ENCODE results near the gene PYGM.
A peak's percentile ranks its signal among the peaks of the same experiment; 100 is the strongest.

PYGM gene

DNA sequence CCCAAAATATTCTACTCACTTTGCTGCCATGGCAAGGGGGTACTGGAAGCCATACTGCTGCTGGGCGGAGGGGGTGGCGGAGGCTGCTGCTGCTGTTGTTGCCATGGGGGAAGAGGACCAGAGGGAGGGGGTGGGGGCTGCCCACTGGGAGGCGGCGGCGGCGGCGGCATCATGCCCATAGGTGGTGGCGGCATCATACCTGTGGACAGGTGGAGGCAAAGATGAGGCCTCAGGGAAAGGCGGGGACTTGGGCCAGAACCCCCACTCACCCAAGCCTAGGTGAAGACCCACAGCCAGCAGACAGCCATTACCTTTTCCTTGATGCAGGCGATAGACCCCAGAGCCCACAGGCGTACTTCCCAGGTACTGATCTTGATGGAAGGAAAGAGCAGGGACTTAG lies 7.1 kb upstream of the PYGM start:
- no peak for DNase-seq

DNA sequence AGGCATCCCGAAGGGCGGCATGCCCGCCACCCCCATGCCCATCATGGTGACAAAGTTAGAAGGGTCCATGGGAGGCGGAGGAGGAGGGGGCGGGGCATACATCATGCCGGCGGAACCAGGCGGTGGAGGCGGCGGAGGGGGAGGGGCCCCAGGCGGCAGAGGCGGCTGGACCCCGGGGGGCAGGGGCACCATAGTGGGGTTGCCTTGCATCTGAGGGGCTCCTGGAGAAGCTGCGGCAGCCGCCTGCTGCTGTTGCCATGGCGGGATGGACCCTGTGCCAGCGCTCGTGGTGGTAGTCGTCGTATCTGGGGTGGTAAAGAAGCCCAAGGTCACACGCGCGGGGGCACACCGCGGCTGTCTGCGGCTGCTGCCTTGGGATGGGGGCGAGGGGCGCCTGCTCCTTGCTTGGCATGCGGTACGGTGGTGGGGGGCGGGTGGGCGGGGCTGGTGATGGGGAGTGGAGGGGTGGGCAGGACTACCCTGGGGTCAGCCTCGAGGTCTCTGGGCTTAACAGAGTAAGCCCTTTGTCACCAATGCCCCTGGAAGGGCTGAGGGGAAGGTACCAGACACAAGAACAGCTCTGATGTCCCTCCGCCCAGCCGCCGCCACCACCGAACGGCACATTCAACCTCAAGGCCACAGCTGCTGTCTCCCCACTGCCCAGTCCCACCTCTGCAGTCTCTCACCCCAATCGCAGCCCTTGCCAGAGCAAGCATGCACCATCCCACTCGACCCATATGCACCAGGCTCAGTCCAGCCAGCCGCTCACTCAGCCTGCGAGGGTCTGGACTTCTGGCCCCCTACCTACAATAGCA lies 6.3 kb upstream of the PYGM start:
- no peak for DNase-seq

DNA sequence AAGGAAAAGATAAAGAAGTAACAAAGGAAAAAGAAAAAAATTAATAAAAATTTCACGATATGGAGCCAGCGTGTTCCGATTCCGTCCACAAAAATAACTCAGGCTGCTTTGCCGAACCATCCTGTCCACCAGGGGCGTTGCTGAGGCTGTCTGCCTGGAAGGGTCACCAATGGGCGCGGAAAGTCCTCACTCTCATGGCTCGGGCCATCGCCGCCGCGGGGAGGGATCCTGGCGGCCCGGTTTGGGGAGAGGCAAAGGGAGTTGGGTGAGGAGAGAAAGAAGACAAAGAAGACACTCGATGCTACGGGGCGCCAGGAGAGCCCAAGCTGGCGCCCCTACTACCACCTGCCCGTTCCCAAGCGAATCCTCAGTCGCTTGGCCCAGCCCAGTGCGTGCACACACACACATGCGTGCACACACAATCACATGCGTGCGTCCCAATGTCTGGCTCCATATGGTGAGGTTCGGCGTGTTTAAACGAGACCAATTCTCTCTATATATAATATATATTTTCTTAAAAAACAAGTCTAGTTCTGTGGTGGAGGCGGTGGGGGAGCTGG lies 5.6 kb upstream of the PYGM start:
- DNase-seq, result no peak

DNA sequence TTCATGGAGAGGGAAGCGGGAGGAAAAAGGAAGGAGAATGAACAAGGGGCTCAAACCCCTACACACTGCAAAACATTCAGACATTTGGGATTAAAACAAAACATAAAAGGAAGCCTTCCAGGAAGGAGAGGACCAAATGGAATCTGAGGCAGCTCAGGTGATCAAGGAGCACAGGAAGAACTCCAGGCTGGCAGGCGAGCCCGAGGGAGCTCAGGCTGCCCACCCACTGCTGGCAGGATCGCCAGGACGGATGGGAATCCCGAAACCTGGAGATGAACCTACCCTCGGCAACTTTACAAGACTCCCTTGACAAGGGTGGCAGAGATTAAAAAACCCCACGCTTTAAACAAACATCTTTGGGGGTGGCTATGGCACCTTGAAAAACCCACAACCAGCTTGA lies 5.0 kb upstream of the PYGM start:
- no peak for DNase-seq

DNA sequence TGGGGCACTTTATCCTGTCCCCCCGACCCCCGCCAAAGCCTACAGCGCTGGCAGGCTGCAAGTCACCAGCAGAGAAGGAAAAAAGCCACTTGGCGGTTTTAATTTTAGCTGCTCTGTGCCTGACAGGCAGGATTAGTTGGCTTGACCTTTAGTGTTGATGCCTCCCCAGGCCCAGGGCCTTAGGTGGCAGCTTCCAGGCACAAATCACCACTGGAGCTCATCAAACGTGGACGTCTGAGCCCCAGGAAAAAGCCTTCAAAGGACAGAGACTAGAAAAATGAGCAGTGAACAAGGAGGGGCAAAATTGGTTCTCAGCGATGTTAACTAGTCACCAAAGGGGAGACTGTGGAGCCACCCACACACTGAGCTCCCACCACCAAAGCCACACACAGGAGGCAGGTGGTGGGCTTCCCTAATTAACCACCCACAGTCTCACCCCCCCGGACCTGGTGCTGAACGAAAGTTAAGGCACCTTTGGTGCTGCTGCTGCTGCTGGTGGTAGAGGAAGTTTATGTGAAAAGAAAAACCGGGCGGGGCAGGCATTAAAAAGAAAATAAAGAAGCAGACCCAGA lies 4.4 kb upstream of the PYGM start:
- no peak for DNase-seq

DNA sequence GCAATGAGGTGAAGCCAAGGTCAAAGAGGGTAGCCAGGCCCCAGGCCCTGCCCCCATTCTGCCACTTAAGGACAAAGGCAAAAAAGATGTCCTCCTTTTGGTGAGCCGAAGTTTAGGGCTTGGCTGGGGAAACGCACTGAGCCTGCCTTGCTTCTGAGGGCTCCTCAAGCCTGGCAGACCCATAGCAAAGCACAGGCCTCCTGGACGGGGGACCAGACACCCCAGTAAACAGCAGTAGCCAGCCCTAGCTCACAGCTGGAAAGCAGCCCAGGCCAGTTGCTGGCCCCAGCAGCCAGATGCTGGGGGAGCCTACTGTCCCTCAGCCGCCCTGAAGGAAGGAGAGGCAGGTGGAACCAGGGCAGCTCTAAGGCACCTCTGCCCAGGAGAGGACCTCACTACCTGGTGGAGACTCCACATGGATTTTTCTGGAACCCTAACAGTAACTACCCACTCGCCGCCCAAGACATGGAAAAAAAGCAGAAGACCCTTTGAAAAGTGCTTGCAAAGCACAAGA lies 3.8 kb upstream of the PYGM start:
- DNase-seq, result no peak

DNA sequence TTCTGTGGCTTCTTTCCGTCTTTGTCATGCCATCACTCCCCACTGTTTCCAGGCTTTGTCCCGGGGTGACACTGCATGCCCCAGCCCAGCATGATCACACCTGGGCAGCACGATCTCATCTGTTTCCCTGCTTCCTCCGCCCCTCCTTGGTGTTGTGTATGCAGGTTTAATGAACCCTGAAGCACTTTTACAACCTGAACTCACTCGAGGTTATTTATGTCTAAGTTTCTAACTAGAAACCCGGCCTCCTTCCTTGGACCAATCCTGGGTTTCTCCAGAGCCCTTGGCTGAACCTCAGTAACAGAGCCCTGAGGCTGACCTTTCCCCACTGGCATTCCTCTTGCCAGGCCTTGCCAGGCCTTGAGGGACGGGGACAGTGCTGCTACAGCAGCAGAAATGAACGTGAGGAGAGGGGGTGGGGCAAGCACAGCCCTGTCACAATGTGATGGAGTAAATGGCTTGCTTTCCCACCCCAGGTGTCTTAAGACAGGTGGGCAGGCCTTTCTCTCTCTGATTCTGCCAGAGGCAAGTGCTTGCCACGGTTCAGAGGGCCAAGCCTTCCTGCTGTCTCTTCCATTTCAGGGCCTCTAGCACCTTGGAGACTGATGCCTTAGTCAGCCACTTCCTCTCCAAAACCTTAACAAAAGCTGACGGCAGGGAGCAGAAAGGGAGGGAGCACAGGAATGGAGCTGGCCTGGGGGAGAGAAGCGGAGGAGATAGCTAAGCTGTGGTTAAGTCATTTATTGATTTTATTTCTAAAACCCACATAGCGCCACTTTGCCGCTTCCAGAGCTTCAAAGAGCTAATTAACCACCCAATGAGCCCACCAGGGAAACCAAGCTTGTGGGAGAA lies 3.1 kb upstream of the PYGM start:
- peak in 1 of 2 experiments; percentile 30 for DNase-seq

DNA sequence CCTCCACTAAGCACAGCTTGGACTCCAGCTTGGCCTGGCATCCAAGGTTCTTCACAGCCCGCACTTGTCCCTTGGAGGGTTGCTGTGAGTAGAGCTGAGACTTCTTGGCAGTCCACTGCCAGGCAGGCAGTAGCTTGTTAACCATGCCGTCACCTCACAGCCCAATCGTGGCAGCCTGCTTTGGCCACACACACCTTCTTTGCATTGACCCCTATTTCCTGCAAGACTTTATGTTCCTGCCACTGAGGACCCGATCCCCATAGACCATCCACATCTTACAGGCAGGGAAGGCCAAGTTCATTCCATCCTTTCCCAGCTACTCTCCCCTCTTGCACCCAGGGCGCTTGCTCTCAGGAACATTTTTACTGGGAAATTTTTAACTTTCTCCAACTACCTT lies 2.5 kb upstream of the PYGM start:
- no peak for DNase-seq

DNA sequence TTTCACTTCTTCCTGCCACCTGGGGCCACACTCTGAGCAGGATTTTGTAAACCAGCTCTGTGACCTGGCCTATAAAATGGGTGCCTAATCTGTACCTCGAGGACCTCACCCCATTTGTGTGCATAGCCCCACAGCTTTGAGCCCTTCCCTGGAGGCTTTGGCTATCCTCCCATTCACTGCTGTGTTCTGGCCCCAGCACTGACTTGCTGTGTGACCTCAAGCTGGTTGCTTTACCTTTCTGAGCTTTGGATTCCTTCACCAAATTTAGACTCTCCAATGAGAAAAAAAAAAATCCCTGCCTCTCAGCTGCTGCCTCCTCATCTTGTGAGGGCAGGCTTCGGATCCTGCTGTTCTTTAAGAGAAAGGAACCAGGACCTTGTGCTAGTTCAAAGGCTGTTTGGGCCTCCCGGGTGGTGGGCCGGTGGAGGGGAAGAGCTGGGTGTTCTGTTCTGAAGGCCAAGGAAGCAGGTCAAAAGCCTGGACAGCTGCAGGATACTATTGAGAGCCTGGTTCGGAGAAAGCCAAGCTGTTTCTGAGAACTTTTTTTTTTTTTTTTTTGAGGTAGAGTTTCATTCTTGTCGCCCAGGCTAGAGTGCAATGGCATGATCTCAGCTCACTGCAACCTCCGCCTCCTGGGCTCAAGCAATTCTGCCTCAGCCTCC lies 1.1 kb upstream of the PYGM start:
- no peak for DNase-seq

DNA sequence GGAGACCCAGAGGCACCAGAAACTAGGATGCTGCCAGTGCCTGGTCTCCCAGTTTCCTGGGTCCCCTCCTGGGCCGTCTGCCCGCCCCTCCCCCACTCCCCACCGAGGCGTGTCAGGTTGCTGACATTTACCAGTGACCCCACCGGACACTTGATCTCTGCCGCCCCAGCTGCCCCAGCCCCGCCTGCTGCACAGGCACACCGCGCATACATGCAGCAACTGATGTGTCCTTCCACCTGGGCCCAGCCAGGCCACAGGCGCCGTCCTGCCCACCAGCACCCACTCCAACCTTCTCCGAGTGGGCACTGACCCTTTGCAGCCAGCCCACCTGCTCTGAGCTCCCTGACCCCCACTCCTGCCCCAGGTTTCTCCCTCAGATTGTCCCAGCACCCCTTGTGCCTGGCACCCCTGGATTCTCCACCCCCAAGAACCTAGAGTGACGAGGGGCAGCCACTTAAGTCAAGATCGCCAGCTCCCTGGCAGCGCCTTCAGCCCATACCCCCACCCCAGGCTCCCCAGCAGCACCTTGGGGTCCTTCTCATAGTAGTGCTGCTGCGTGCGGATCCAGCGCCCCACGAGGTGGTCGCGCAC lies 548 bp downstream of the PYGM start:
- DNase-seq, result no peak

DNA sequence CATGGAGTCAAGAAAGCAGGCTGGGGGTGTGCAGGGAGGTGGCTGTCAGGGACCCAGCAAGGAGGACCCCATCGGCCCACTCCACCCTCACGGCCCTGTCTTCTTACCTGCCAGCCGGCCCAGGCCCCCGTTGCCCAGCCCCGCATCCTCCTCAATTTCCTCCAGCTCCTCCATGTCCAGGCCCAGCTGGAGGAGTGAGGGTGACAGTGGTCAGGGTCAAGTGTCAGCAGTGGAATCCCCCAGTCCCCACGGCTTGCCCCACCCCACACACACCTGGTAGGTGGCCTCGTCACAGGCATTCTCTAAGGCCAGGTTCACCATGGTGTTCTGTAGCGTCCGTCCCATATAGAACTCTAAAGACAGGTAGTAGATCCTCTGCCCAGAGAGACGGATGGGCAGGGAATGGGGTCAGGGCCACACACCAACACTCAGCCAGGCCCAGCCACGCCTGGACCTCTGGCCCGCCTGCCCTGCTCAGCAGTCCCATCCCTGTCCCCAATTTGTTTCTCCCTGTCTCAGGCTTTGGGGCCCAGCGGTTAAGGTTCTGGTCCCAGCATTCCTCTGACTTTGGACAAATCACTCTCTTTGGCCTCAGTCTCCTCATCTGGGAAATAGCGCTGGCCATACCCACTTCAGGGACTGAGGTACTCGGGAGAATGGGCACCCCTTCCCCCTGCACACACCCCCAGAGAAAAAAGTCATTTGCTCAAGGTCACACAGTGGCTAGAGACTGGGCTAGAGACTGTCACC lies 1.3 kb downstream of the PYGM start:
- no peak for DNase-seq

DNA sequence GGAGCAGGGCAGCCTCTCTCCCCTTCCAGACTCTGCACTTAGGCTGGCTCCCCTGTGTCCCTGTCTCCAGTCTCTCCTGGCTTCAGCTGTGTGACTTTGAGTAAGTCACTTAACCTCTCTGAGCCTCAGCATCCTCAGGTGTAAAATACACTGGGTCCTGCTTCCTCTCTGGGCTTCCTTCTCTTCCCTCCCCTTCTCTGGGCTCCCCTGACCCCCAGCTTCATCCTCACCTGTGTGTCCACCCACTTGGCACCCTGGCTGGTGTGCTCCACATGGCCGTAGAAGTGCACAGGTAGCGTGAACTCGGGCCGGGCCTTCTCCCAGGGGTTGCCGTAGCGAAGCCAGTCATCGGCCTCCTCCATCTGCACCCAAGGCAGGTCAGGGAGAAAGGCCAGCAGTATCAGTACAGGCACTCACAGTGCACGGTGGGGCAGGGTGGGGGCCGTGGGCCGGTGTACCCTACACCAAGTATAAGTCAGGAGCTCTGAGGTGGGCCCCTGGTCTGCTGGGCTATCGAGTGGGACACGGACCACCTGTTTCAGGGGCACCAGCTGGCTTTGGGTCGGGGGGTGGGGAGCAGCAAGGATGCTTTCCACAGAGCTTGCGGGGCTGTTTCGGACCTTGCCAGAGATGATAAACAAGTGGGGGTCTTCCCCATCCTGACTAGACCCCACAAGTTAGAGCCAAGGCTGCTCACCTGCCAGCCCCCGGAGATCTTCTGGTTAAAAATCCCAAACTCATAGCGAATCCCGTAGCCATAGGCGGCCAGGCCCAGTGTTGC lies 2.0 kb downstream of the PYGM start:
- no peak for DNase-seq

DNA sequence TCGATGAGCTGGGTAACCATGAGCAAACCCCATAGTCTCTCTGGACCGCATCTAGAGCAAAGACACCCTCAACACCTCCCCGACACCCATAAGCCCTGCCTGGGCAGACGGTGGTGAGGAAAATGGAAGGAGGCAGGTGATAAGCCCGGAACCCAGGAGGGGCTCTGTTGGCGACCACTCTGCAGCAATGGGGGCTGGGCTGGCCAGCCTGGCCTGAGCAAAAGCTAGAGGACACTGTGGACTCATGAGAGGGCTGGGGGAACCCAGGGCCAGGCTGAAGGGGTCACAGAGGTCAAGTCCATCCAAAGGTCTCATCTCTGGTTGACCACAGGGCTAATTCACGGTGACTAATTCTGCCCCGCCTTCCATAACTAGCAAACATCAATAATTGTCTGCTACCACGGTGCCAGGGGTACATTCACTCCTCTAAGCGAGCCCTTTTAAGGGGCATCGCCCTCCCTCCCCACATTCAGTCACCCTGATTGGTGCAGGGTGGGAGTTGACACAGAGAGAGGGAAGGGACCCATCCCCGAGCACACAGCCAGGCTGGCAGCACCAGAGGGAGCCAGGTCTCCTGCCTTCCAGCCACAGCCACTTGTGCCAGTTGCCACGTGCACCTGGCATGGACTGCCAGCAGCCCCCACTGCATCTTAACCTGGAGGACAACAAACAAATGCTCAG lies 4.0 kb downstream of the PYGM start:
- no peak for DNase-seq

DNA sequence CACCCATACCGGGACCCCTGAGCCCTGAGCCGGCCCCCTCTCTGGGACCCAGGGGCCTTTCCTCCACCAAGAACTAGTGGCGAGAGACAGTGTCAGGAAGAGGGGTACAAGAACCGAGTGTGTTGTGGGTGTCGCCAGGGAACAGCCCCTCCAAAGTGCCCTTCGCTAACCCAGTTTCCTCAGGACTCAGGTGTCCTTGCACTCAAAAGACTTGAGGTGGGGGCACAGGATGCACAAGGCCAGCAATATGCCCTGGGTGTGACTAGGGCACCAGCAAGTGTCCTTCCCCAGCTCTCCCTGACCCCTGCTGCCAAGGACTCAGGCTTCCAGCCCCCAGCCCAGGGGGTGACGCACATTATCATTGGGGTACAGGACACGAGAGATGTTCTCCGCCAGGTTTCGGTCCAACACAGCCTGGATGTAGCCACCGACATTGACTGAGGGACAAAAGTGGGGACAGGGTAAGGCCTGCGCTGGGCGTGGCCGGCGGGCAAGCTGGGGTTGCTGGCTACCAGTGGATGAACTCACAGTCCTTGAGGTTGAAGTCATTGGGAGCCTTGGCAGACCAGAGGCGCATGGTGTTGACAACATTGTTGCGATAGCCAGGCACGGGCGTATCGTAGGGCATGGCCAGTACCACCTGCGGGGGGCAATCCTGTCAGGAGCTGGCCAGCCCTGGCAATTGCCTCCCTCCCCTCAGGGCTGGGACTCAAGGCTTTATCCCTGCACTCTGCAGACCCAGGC lies 4.7 kb downstream of the PYGM start:
- no peak for DNase-seq

DNA sequence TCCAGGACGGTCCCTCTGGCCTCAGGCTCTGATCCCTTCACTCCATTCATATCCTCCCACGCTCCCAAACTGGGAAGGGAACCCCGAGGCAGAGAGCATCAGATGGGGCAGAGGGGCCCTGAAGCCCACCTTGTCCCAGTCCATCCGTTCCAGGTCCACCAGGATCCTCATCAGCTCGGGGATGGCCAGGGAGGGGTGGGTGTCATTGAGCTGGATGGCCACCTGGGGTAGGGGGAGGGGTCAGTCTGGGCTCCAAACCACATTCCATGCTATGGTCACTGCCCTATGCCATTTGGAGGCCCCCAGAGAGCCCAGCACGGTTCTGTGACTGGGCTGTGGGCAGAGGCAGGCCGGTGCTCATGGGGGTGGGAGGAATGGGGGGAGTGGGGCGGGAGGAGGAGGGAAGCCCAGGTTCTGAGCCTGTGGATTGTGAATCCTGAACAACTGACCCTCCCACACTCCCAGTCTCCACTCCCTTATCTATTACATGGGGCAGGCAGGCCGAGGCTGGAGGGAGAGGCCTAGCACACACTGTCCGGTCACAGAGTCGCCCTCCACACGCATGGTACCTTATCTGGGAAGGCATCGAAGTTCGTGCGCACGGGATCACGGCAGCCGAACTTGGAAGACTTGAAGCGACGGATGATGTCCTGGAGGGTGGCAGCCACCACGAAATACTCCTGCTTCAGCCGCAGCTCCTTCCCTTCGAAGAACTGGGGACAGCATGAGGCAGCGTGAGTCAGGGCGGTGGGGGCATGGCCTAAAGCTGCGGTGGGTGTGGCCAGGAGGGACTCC lies 5.5 kb downstream of the PYGM start:
- DNase-seq, result no peak

DNA sequence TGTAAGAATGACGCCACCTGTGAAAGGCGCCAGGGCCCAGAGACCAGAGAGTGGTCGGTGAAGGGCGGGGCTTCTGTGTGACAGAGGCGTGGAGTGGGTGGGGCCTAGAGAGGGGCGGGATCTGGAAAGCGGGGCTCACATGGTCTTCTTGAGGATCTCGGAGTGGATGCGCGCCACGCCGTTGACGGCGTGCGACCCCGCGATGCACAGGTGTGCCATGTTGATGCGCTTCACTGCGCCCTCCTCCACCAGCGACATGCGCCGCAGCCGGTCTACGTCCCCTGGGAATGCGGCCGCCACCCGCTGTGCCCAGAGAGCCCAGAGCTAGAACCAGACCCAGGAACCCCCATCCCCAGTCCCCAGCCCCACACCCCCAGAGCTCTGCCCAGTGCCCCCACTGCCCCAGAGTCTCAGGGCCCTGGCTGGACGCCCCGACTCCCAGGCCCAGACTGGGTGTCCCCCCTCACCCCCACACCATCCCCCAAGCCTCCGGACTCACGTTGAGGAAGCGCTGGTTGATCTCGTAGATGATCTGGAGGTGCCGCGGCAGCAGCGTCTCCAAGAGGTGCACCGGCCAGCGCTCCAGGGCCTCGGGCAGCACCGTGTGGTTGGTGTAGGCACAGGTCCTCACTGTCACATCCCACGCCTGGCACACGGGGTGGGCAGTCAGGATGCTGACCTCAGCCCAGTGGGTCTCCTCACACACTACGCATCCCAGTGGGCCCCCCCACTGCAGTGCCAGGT lies 6.2 kb downstream of the PYGM start:
- no peak for DNase-seq

DNA sequence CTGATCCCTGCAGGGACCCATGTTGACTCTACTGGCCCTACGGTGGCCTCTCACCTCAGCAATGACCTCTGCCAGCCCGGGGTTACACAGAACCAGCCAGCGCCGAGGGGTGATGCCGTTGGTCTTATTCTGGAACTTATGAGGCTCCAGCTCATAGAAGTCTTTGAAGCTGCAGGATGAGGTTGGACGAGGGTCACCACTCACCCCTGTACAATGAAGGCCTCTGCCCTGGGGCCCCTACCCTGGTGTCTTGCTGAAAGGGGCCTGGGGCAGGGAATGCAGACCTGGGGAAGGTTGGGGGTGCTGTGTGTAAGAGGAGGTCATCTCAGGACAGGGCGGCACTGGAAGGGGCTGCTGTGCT lies 6.8 kb downstream of the PYGM start:
- no peak for DNase-seq
